Breast epithelium (tissue), 4 donors: Measurements from ENCODE around the gene MAP3K5. TPM values are rescaled to one million over a fixed set of nuclear protein-coding genes. Genes with fewer than 3 reads are reported as not detected.

Experiments
- DNase-seq, 2 donors: peaks; one replicate each; pipeline ENCODE4 v3.0.0-alpha.2; 2019; ENCODE audit warnings: low spot score in 2 of 2
- H3K27ac ChIP-seq, 2 donors: fragments of 200-600 bp; sonication (generic) in 1 of 2; one replicate each; pipeline ENCODE4 v1.5.1; 2016 to 2019; ENCODE audit warnings: mild to moderate bottlenecking in 1 of 2
- H3K27me3 ChIP-seq, 2 donors: fragments of 200-600 bp; sonication (generic) in 1 of 2; one replicate each; pipeline versions ENCODE4 v1.5.1 to v1.6.0; 2017 to 2019; ENCODE audit warnings: control low read depth in 1 of 2, mild to moderate bottlenecking in 1 of 2
- H3K36me3 ChIP-seq: fragments of 200-600 bp; one replicate; pipeline ENCODE4 v1.5.1; 2019
- H3K4me1 ChIP-seq, 2 donors: fragments of 200-600 bp; sonication (generic); one replicate each; pipeline ENCODE4 v1.5.1; 2016 to 2019; ENCODE audit warnings: control low read depth in 1 of 2
- H3K4me3 ChIP-seq, 3 donors: fragments of 200-600 bp; sonication (generic); 1 replicate in 2 of 3; 2 replicates in 1 of 3; pipeline ENCODE4 v1.5.1; 2016 to 2019; ENCODE audit warnings: mild to moderate bottlenecking in 3 of 3, moderate library complexity in 2 of 3
- H3K9me3 ChIP-seq, 2 donors: fragments of 200-600 bp; sonication (generic) in 1 of 2; one replicate each; pipeline ENCODE4 v1.5.1; 2016 to 2019; ENCODE audit warnings: control low read depth in 1 of 2
- CTCF ChIP-seq, 3 donors: fragments of 450-650 bp; IDR thresholded peaks; one replicate each; pipeline ENCODE4 v1.5.1; 2016 to 2017; ENCODE audit warnings: antibody characterized with exemption in 3 of 3, mild to moderate bottlenecking in 3 of 3, moderate library complexity in 3 of 3
- POLR2A ChIP-seq: fragments of 450-650 bp; IDR thresholded peaks from one replicate; pipeline ENCODE4 v1.6.1; 2016; ENCODE audit warnings: antibody characterized with exemption, mild to moderate bottlenecking, moderate library complexity
- POLR2AphosphoS5 ChIP-seq, 3 donors: sonication (generic); formaldehyde crosslinking; IDR thresholded peaks; one replicate each; pipeline ENCODE4 v1.6.1; 2017; ENCODE audit warnings: antibody characterized with exemption in 3 of 3
- intact Hi-C: fragments of 100-400 bp; cut with DNase I; formaldehyde crosslinking; loops from one replicate; pipeline ENCODE4 v1.15.1; 2023; ENCODE audit warnings: low total_unique reads
- total RNA-seq, 3 donors: library from RNA; depleted of rRNA; stranded (reverse); fragments of >200 nt; gene quantifications; one replicate each; pipeline ENCODE4 v1.1.0, GENCODE V29; 2016

Gene MAP3K5
- total RNA-seq, 3 donors from 2014 or later = 18.6 to 40.0 (median 33.2) TPM

- intact Hi-C loops = no loop called here
- TF ChIP-seq CTCF (IDR thresholded peaks at IDR 0.05) (no peak), POLR2A (no peak), POLR2AphosphoS5 (IDR thresholded peaks at IDR 0.05) (no peak)
These were observed 14.6 kb downstream of the MAP3K5 start for GRCh38 chr6:136777651-136778050.

GRCh38 chr6:136775548-136775947, 16.7 kb downstream of the MAP3K5 start:
- Histone ChIP-seq H3K9me3 (no peaks in the 10 kb centered on the region), H3K36me3 (no peaks in the 10 kb centered on the region), H3K27me3 (no peaks in the 10 kb centered on the region), H3K4me3 (no peak overlapping the region), H3K27ac (no peak overlapping the region), H3K4me1 (no peaks in the 10 kb centered on the region)
- intact Hi-C loops = no loop called here
- TF ChIP-seq POLR2AphosphoS5 (IDR thresholded peaks at IDR 0.05) (no peak), POLR2A (no peak), CTCF (IDR thresholded peaks at IDR 0.05) (no peak)
- no peak for DNase-seq

More at GRCh38 chr6:136777651-136778050, 14.6 kb downstream of the MAP3K5 start:
- Histone ChIP-seq H3K27ac (no peak overlapping the region), H3K9me3 (no peaks in the 10 kb centered on the region), H3K36me3 (no peaks in the 10 kb centered on the region), H3K4me1 (peaks cover 0 to 5% of the 10 kb centered on the region in 2 donors), H3K27me3 (no peaks in the 10 kb centered on the region), H3K4me3 (no peak overlapping the region)
- no peak for DNase-seq

GRCh38 chr6:136775081-136775480, 17.2 kb downstream of the MAP3K5 start:
- no peaks in the 10 kb centered on the region for H3K36me3 ChIP-seq
- no peak overlapping the region for H3K27ac ChIP-seq
- H3K4me3 ChIP-seq = no peak overlapping the region
- no peak for DNase-seq
- H3K4me1 ChIP-seq = no peaks in the 10 kb centered on the region
- H3K9me3 ChIP-seq = no peaks in the 10 kb centered on the region
- TF ChIP-seq CTCF (IDR thresholded peaks at IDR 0.05) (no peak), POLR2A (no peak), POLR2AphosphoS5 (IDR thresholded peaks at IDR 0.05) (no peak)
- no peaks in the 10 kb centered on the region for H3K27me3 ChIP-seq
- intact Hi-C loops = no loop called here

GRCh38 chr6:136774228-136775041, 17.8 kb downstream of the MAP3K5 start:
- H3K4me1 ChIP-seq = no peaks in the 10 kb centered on the region
- no peak overlapping the region for H3K4me3 ChIP-seq
- intact Hi-C loops = no loop called here
- DNase-seq = no peak
- TF ChIP-seq CTCF (IDR thresholded peaks at IDR 0.05) (no peak), POLR2AphosphoS5 (IDR thresholded peaks at IDR 0.05) (no peak)
- no peaks in the 10 kb centered on the region for H3K27me3 ChIP-seq
- H3K36me3 ChIP-seq = no peaks in the 10 kb centered on the region
- peak overlapping the region in 1 of 2 donors; percentile 39 for H3K27ac ChIP-seq
- no peaks in the 10 kb centered on the region for H3K9me3 ChIP-seq

- no peaks in the 10 kb centered on the region for H3K36me3 ChIP-seq
- intact Hi-C loops = no loop called here
- DNase-seq = no peak
- no peaks in the 10 kb centered on the region for H3K4me1 ChIP-seq
- no peaks in the 10 kb centered on the region for H3K27me3 ChIP-seq
- no peak overlapping the region for H3K4me3 ChIP-seq
- H3K27ac ChIP-seq = no peak overlapping the region
- TF ChIP-seq CTCF (IDR thresholded peaks at IDR 0.05) (no peak), POLR2A (no peak), POLR2AphosphoS5 (IDR thresholded peaks at IDR 0.05) (no peak)
- no peaks in the 10 kb centered on the region for H3K9me3 ChIP-seq
These were observed 18.8 kb downstream of the MAP3K5 start for GRCh38 chr6:136773473-136773796.
